ENCODE results near the gene INSYN2B.

- TF ChIP-seq CTCF (IDR thresholded peaks at IDR 0.05) (no peak), POLR2A (IDR thresholded peaks at IDR 0.05) (no peak)
Measured at GRCh38 chr5:169910393-169910792, 69.9 kb downstream of the INSYN2B start.

All from heart left ventricle (tissue), 13 donors.